WTC11 (cell line): ENCODE results near the gene ANO8. TPM values are rescaled to one million over a fixed set of nuclear protein-coding genes. Genes with fewer than 3 reads are reported as not detected.

Experiments
- ATAC-seq: fragments of 200-7000 bp; cut with Tn5 transposase; 2 replicates; pipeline ENCODE4 v1.10.0; 2021; ENCODE audit warnings: mild to moderate bottlenecking, moderate library complexity
- CTCF ChIA-PET: fragments of 300-600 bp; sonication (Branson Sonifier 250); formaldehyde crosslinking; loops from one replicate; lab custom pipeline; 2021; ENCODE audit warnings: antibody characterized with exemption; lab: Charles Lee
- POLR2A ChIA-PET: fragments of 350-600 bp; sonication (Branson Sonifier 250); formaldehyde crosslinking; loops from one replicate; lab custom pipeline; 2021; ENCODE audit warnings: antibody characterized with exemption; lab: Charles Lee
- DNase-seq: peaks from one replicate; pipeline ENCODE4 v3.0.0; 2021; ENCODE audit warnings: low spot score
- H3K27ac Mint-ChIP-seq: 2 replicates; pipeline ENCODE4 v1.8.0; 2021; ENCODE audit warnings: mixed read lengths
- H3K27me3 Mint-ChIP-seq: 2 replicates; pipeline ENCODE4 v1.8.0; 2021; ENCODE audit warnings: low read depth, mild to moderate bottlenecking, moderate library complexity, mixed read lengths
- H3K36me3 Mint-ChIP-seq: 2 replicates; pipeline ENCODE4 v1.8.0; 2021; ENCODE audit warnings: mixed read lengths
- H3K4me1 Mint-ChIP-seq: 2 replicates; pipeline ENCODE4 v1.8.0; 2022; ENCODE audit warnings: mixed read lengths
- H3K4me3 Mint-ChIP-seq: 2 replicates; pipeline ENCODE4 v1.8.0; 2021; ENCODE audit warnings: mild to moderate bottlenecking, moderate library complexity, mixed read lengths
- H3K9me3 Mint-ChIP-seq: 2 replicates; pipeline ENCODE4 v1.8.0; 2021; ENCODE audit warnings: mixed read lengths
- AR ChIP-seq: fragments of 250-450 bp; sonication (Bioruptor Pico); IDR thresholded peaks from 2 replicates; pipeline ENCODE4 v1.9.0; 2021; ENCODE audit warnings: mild to moderate bottlenecking
- CREB1 ChIP-seq: sonication (generic); formaldehyde crosslinking; IDR thresholded peaks from 2 replicates; pipeline ENCODE4 v1.8.0; 2023; ENCODE audit warnings: mild to moderate bottlenecking, missing genetic modification reagents
- EMX1 ChIP-seq: fragments of 250-450 bp; sonication (Bioruptor Pico); IDR thresholded peaks from 2 replicates; pipeline ENCODE4 v1.8.0; 2021; ENCODE audit warnings: mild to moderate bottlenecking
- FOXP1 ChIP-seq: sonication (generic); formaldehyde crosslinking; IDR thresholded peaks from 2 replicates; pipeline ENCODE4 v1.8.0; 2022; ENCODE audit warnings: missing genetic modification reagents, mild to moderate bottlenecking, moderate library complexity, borderline replicate concordance
- MAX ChIP-seq: sonication (generic); formaldehyde crosslinking; IDR thresholded peaks from 2 replicates; pipeline ENCODE4 v1.8.0; 2022; ENCODE audit warnings: mild to moderate bottlenecking, missing genetic modification reagents
- PREB ChIP-seq: sonication (generic); formaldehyde crosslinking; IDR thresholded peaks from 2 replicates; pipeline ENCODE4 v1.8.1; 2022; ENCODE audit warnings: mild to moderate bottlenecking, missing genetic modification reagents, moderate library complexity, borderline replicate concordance
- RELA ChIP-seq: sonication (generic); formaldehyde crosslinking; IDR thresholded peaks from 2 replicates; pipeline ENCODE4 v1.8.1; 2022; ENCODE audit warnings: missing genetic modification reagents, mild to moderate bottlenecking, borderline replicate concordance
- ZNF396 ChIP-seq: fragments of 250-450 bp; sonication (Bioruptor Pico); IDR thresholded peaks from 2 replicates; pipeline ENCODE4 v1.8.0; 2021; ENCODE audit warnings: mild to moderate bottlenecking, moderate library complexity, borderline replicate concordance
- total RNA-seq: library from RNA; stranded (reverse); gene quantifications from 3 replicates; pipeline ENCODE4 v1.2.3, GENCODE V29; 2021
- TF ChIP-seq, protein P1 (sequence below): sonication (generic); formaldehyde crosslinking; conservative IDR thresholded peaks from 2 replicates; pipeline ENCODE4 v1.8.1; 2023; ENCODE audit warnings: mild to moderate bottlenecking, low read depth, missing genetic modification reagents, moderate library complexity
- TF ChIP-seq, protein P2 (sequence below): sonication (generic); formaldehyde crosslinking; IDR thresholded peaks from 2 replicates; pipeline ENCODE4 v1.8.1; 2022; ENCODE audit warnings: missing genetic modification reagents, borderline replicate concordance
- TF ChIP-seq, protein P3 (sequence below): fragments of 250-450 bp; sonication (Bioruptor Pico); IDR thresholded peaks from 2 replicates; pipeline ENCODE4 v1.9.0; 2021; ENCODE audit warnings: moderate library complexity, mild to moderate bottlenecking, inconsistent platforms, borderline replicate concordance

Gene ANO8
- total RNA-seq, 1 experiment from 2014 or later = 32.6 TPM

DNA sequence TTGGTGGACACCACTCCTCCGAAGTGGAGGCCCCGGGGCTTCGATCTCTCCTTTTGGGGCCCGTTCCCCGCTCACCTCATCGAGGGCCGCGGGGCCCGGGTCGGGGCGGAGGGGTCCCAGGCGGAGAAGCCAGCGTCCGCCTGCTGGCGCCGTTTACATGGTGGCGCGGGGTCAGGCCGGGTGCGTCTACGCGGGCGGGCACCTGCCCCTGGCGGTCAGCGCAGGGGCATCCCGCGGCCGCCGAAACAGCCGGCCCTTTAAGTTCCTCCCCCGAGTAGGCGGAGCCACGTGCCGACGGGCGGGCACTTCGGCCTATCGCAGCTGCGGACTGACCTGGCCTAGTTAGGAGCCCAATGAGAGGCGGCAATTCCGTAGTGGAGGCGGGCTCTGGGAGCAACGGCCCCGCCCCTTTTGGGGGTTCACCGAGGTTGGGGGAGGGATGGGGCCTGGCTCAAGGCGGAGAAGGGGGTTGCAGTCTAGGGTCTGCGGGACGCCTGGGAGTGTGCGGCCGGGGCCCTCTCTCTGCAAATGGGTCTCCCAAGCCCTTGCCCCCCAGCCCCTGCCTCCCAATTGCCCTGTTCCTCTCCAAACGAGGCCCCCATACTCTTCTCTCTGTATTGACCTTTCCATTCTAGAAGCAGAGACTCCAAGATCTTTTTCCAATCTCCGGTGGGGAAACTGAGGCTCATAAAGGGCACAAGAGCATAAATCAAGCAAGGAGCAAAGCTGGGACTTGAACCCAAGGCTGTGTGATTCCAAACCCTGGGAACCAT lies 31.3 kb downstream of the ANO8 start, which contains the start of gene ABHD8 (continued):
- TF ChIP-seq, protein P1, sequence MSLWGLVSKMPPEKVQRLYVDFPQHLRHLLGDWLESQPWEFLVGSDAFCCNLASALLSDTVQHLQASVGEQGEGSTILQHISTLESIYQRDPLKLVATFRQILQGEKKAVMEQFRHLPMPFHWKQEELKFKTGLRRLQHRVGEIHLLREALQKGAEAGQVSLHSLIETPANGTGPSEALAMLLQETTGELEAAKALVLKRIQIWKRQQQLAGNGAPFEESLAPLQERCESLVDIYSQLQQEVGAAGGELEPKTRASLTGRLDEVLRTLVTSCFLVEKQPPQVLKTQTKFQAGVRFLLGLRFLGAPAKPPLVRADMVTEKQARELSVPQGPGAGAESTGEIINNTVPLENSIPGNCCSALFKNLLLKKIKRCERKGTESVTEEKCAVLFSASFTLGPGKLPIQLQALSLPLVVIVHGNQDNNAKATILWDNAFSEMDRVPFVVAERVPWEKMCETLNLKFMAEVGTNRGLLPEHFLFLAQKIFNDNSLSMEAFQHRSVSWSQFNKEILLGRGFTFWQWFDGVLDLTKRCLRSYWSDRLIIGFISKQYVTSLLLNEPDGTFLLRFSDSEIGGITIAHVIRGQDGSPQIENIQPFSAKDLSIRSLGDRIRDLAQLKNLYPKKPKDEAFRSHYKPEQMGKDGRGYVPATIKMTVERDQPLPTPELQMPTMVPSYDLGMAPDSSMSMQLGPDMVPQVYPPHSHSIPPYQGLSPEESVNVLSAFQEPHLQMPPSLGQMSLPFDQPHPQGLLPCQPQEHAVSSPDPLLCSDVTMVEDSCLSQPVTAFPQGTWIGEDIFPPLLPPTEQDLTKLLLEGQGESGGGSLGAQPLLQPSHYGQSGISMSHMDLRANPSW (CRISPR knock-in tag) = no peak
- TF ChIP-seq, protein P2, sequence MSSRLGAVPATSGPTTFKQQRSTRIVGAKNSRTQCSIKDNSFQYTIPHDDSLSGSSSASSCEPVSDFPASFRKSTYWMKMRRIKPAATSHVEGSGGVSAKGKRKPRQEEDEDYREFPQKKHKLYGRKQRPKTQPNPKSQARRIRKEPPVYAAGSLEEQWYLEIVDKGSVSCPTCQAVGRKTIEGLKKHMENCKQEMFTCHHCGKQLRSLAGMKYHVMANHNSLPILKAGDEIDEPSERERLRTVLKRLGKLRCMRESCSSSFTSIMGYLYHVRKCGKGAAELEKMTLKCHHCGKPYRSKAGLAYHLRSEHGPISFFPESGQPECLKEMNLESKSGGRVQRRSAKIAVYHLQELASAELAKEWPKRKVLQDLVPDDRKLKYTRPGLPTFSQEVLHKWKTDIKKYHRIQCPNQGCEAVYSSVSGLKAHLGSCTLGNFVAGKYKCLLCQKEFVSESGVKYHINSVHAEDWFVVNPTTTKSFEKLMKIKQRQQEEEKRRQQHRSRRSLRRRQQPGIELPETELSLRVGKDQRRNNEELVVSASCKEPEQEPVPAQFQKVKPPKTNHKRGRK (CRISPR knock-in tag) = no peak
- peak; percentile 61; the same call in 1 of the 2 replicates for TF ChIP-seq MAX (CRISPR knock-in tag)
- TF ChIP-seq AR (CRISPR knock-in tag) = no peak
- no peak for TF ChIP-seq PREB (CRISPR knock-in tag)
- TF ChIP-seq RELA = no peak
- TF ChIP-seq ZNF396 = no peak
- TF ChIP-seq, protein P3, sequence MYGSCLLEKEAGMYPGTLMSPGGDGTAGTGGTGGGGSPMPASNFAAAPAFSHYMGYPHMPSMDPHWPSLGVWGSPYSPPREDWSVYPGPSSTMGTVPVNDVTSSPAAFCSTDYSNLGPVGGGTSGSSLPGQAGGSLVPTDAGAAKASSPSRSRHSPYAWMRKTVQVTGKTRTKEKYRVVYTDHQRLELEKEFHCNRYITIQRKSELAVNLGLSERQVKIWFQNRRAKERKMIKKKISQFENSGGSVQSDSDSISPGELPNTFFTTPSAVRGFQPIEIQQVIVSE (CRISPR knock-in tag) = no peak

- CTCF ChIA-PET = interaction anchor here (0.9 to 1.2 kb wide), 4 partner anchors 8 to 31 kb away, joined by 3 to 12 read pairs (median 3); no protein-coding TSS in a partner anchor
- peak; percentile 40 for DNase-seq
- Mint-ChIP-seq H3K27me3 (no peaks in the 10 kb centered on the region), H3K4me1 (peaks cover 31% of the 10 kb centered on the region), H3K27ac (no peak overlapping the region), H3K9me3 (peaks cover 5% of the 10 kb centered on the region), H3K36me3 (peaks cover 16% of the 10 kb centered on the region), H3K4me3 (peak overlapping the region; percentile 68)
- POLR2A ChIA-PET = interaction anchor here (0.5 to 1.5 kb wide), 3 partner anchors 9 to 46 kb away, joined by 3 to 4 read pairs (median 3); no protein-coding TSS in a partner anchor
- ATAC-seq = no peak; the same call in 1 of the 2 replicates
- TF ChIP-seq EMX1 (0 out of 2 replicates have a peak, but pooled peaks have one; percentile 14), CREB1 (CRISPR knock-in tag) (no peak), FOXP1 (CRISPR knock-in tag) (0 out of 2 replicates have a peak, but pooled peaks have one; percentile 5)
These were observed 32.1 kb downstream of the ANO8 start for GRCh38 chr19:17302391-17303166.
